Chondrocyte (in vitro differentiated cells): ENCODE measurements around the gene SHKBP1. TPM values are rescaled to one million over a fixed set of nuclear protein-coding genes. Genes with fewer than 3 reads are reported as not detected.

ENCODE experiments used
- DNase-seq: peaks from one replicate; pipeline ENCODE4 v3.0.0; 2021; ENCODE audit warnings: mixed read lengths, low spot score
- H3K27ac Mint-ChIP-seq: one replicate; pipeline ENCODE4 v1.8.0; 2021; ENCODE audit warnings: mild to moderate bottlenecking, moderate library complexity, mixed read lengths; ENCODE audit not compliant: unreplicated experiment
- H3K27me3 Mint-ChIP-seq: 2 replicates; pipeline ENCODE4 v1.8.0; 2021; ENCODE audit warnings: low read depth, mixed read lengths
- H3K36me3 Mint-ChIP-seq: 2 replicates; pipeline ENCODE4 v1.8.0; 2021; ENCODE audit warnings: low read depth, mixed read lengths
- H3K4me1 Mint-ChIP-seq: 2 replicates; pipeline ENCODE4 v1.8.0; 2021; ENCODE audit warnings: low read depth, mild to moderate bottlenecking, mixed read lengths
- H3K4me3 Mint-ChIP-seq: one replicate; pipeline ENCODE4 v1.8.0; 2021; ENCODE audit warnings: mild to moderate bottlenecking, moderate library complexity, mixed read lengths; ENCODE audit not compliant: unreplicated experiment
- H3K9me3 Mint-ChIP-seq: 2 replicates; pipeline ENCODE4 v1.8.0; 2021; ENCODE audit warnings: low read depth, mixed read lengths
- total RNA-seq: library from RNA; stranded (reverse); gene quantifications from 3 replicates; pipeline ENCODE4 v1.2.1, GENCODE V29; 2021
- TF ChIP-seq, protein P1 (sequence below): fragments of 200-600 bp; sonication (generic); IDR thresholded peaks from 2 replicates; pipeline ENCODE4 v1.5.0; 2021; ENCODE audit warnings: antibody characterized with exemption, mild to moderate bottlenecking, moderate library complexity

SHKBP1 gene
- total RNA-seq, 1 donor from 2014 or later = 46.8 TPM

- peak overlapping the region; percentile 98 for H3K27ac Mint-ChIP-seq
These were observed 36.4 kb downstream of the SHKBP1 start for GRCh38 chr19:40612831-40613689.

GRCh38 chr19:40613690-40614621, 37.3 kb downstream of the SHKBP1 start:
- peak overlapping the region; percentile 98 for H3K27ac Mint-ChIP-seq
- TF ChIP-seq, protein P1, sequence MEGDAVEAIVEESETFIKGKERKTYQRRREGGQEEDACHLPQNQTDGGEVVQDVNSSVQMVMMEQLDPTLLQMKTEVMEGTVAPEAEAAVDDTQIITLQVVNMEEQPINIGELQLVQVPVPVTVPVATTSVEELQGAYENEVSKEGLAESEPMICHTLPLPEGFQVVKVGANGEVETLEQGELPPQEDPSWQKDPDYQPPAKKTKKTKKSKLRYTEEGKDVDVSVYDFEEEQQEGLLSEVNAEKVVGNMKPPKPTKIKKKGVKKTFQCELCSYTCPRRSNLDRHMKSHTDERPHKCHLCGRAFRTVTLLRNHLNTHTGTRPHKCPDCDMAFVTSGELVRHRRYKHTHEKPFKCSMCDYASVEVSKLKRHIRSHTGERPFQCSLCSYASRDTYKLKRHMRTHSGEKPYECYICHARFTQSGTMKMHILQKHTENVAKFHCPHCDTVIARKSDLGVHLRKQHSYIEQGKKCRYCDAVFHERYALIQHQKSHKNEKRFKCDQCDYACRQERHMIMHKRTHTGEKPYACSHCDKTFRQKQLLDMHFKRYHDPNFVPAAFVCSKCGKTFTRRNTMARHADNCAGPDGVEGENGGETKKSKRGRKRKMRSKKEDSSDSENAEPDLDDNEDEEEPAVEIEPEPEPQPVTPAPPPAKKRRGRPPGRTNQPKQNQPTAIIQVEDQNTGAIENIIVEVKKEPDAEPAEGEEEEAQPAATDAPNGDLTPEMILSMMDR = no peak
- no peaks in the 10 kb centered on the region for H3K27me3 Mint-ChIP-seq
- H3K9me3 Mint-ChIP-seq = no peaks in the 10 kb centered on the region
- H3K4me1 Mint-ChIP-seq = peaks cover 27% of the 10 kb centered on the region
- DNase-seq = no peak
- H3K36me3 Mint-ChIP-seq = peaks cover 2% of the 10 kb centered on the region
- peak overlapping the region; percentile 92 for H3K4me3 Mint-ChIP-seq

More at GRCh38 chr19:40612831-40613689, 36.4 kb downstream of the SHKBP1 start:
- TF ChIP-seq, protein P1 = no peak
- DNase-seq = peak; percentile 94
- Mint-ChIP-seq H3K36me3 (peaks cover 2% of the 10 kb centered on the region), H3K4me3 (peak overlapping the region; percentile 92), H3K9me3 (no peaks in the 10 kb centered on the region), H3K4me1 (peaks cover 30% of the 10 kb centered on the region), H3K27me3 (no peaks in the 10 kb centered on the region)

- no peaks in the 10 kb centered on the region for H3K9me3 Mint-ChIP-seq
- DNase-seq = peak; percentile 87
- peak overlapping the region; percentile 98 for H3K27ac Mint-ChIP-seq
- H3K27me3 Mint-ChIP-seq = no peaks in the 10 kb centered on the region
- H3K4me1 Mint-ChIP-seq = peaks cover 27% of the 10 kb centered on the region
- H3K36me3 Mint-ChIP-seq = peaks cover 7% of the 10 kb centered on the region
- peak overlapping the region; percentile 92 for H3K4me3 Mint-ChIP-seq
- TF ChIP-seq, protein P1 = no peak
These were observed 38.1 kb downstream of the SHKBP1 start for GRCh38 chr19:40614622-40615411.

GRCh38 chr19:40616178-40616577, 39.5 kb downstream of the SHKBP1 start:
- no peaks in the 10 kb centered on the region for H3K9me3 Mint-ChIP-seq
- peaks cover 17% of the 10 kb centered on the region for H3K4me1 Mint-ChIP-seq
- no peak overlapping the region for H3K4me3 Mint-ChIP-seq
- no peak for DNase-seq
- no peaks in the 10 kb centered on the region for H3K27me3 Mint-ChIP-seq
- TF ChIP-seq, protein P1 = no peak
- H3K27ac Mint-ChIP-seq = no peak overlapping the region
- H3K36me3 Mint-ChIP-seq = peaks cover 10% of the 10 kb centered on the region
